ENCODE results near the gene RELCH. TPM values are rescaled to one million over a fixed set of nuclear protein-coding genes. Genes with fewer than 3 reads are reported as not detected.

The RELCH gene
- total RNA-seq, 1 donor from 2014 or later: 32.6 TPM

- Mint-ChIP-seq H3K27ac (no peak overlapping the region), H3K9me3 (no peaks in the 10 kb centered on the region), H3K36me3 (ENCODE audit: low read depth) (peaks cover 14% of the 10 kb centered on the region), H3K4me1 (ENCODE audit: low read depth) (no peaks in the 10 kb centered on the region), H3K4me3 (no peak overlapping the region), H3K27me3 (ENCODE audit: insufficient read depth) (no peaks in the 10 kb centered on the region)
- intact Hi-C loops (cut with micrococcal nuclease): no loop called here
- no peak for DNase-seq (ENCODE audit: low spot score)
These were observed 58.1 kb downstream of the RELCH start for GRCh38 chr18:62245177-62245576.

GRCh38 chr18:62245699-62246098 lies 58.6 kb downstream of the RELCH start:
- Mint-ChIP-seq H3K27me3 (ENCODE audit: insufficient read depth) (no peaks in the 10 kb centered on the region), H3K4me3 (no peak overlapping the region), H3K9me3 (no peaks in the 10 kb centered on the region), H3K36me3 (ENCODE audit: low read depth) (peaks cover 14% of the 10 kb centered on the region), H3K27ac (no peak overlapping the region), H3K4me1 (ENCODE audit: low read depth) (no peaks in the 10 kb centered on the region)
- DNase-seq (ENCODE audit: low spot score): no peak
- intact Hi-C loops (cut with micrococcal nuclease): no loop called here

- H3K27ac Mint-ChIP-seq: no peak overlapping the region
- no peaks in the 10 kb centered on the region for H3K4me1 Mint-ChIP-seq (ENCODE audit: low read depth)
- peaks cover 11% of the 10 kb centered on the region for H3K36me3 Mint-ChIP-seq (ENCODE audit: low read depth)
These were observed 61.3 kb downstream of the RELCH start for GRCh38 chr18:62248313-62248712.

GRCh38 chr18:62249478-62250097 lies 62.5 kb downstream of the RELCH start:
- no peaks in the 10 kb centered on the region for H3K9me3 Mint-ChIP-seq
- H3K27me3 Mint-ChIP-seq (ENCODE audit: insufficient read depth): no peaks in the 10 kb centered on the region
- H3K36me3 Mint-ChIP-seq (ENCODE audit: low read depth): peaks cover 9% of the 10 kb centered on the region
- intact Hi-C loops (cut with micrococcal nuclease): loop anchor here (1.0 kb wide), 2 partner anchors 62 to 66 kb away; partner anchors contain the start of genes PIGN and RELCH
- no peak overlapping the region for H3K27ac Mint-ChIP-seq
- H3K4me3 Mint-ChIP-seq: no peak overlapping the region
- peak; percentile 38 for DNase-seq (ENCODE audit: low spot score)
- no peaks in the 10 kb centered on the region for H3K4me1 Mint-ChIP-seq (ENCODE audit: low read depth)

More at GRCh38 chr18:62248313-62248712, 61.3 kb downstream of the RELCH start:
- no peak for DNase-seq (ENCODE audit: low spot score)
- no peaks in the 10 kb centered on the region for H3K27me3 Mint-ChIP-seq (ENCODE audit: insufficient read depth)
- no peaks in the 10 kb centered on the region for H3K9me3 Mint-ChIP-seq
- no peak overlapping the region for H3K4me3 Mint-ChIP-seq
- intact Hi-C loops (cut with micrococcal nuclease): no loop called here

- Mint-ChIP-seq H3K4me3 (no peak overlapping the region), H3K4me1 (ENCODE audit: low read depth) (no peaks in the 10 kb centered on the region), H3K27ac (no peak overlapping the region), H3K36me3 (ENCODE audit: low read depth) (peaks cover 7% of the 10 kb centered on the region), H3K9me3 (no peaks in the 10 kb centered on the region), H3K27me3 (ENCODE audit: insufficient read depth) (no peaks in the 10 kb centered on the region)
- DNase-seq (ENCODE audit: low spot score): no peak
- intact Hi-C loops (cut with micrococcal nuclease): no loop called here
These were observed 63.4 kb downstream of the RELCH start for GRCh38 chr18:62250475-62250874.

GRCh38 chr18:62258093-62258492 lies 71.0 kb downstream of the RELCH start:
- no peak overlapping the region for H3K4me3 Mint-ChIP-seq
- H3K9me3 Mint-ChIP-seq: no peaks in the 10 kb centered on the region
- H3K27me3 Mint-ChIP-seq (ENCODE audit: insufficient read depth): no peaks in the 10 kb centered on the region
- intact Hi-C loops (cut with micrococcal nuclease): no loop called here
- H3K27ac Mint-ChIP-seq: no peak overlapping the region
- H3K36me3 Mint-ChIP-seq (ENCODE audit: low read depth): peaks cover 35% of the 10 kb centered on the region
- DNase-seq (ENCODE audit: low spot score): no peak
- H3K4me1 Mint-ChIP-seq (ENCODE audit: low read depth): no peaks in the 10 kb centered on the region

GRCh38 chr18:62258616-62259015 lies 71.6 kb downstream of the RELCH start:
- H3K27me3 Mint-ChIP-seq (ENCODE audit: insufficient read depth): no peaks in the 10 kb centered on the region
- intact Hi-C loops (cut with micrococcal nuclease): no loop called here
- no peaks in the 10 kb centered on the region for H3K9me3 Mint-ChIP-seq
- no peak overlapping the region for H3K27ac Mint-ChIP-seq
- H3K4me3 Mint-ChIP-seq: no peak overlapping the region
- no peak for DNase-seq (ENCODE audit: low spot score)
- no peaks in the 10 kb centered on the region for H3K4me1 Mint-ChIP-seq (ENCODE audit: low read depth)
- peaks cover 35% of the 10 kb centered on the region for H3K36me3 Mint-ChIP-seq (ENCODE audit: low read depth)

- DNase-seq (ENCODE audit: low spot score): no peak
- Mint-ChIP-seq H3K4me1 (ENCODE audit: low read depth) (peaks cover 5% of the 10 kb centered on the region), H3K9me3 (no peaks in the 10 kb centered on the region), H3K27ac (no peak overlapping the region), H3K36me3 (ENCODE audit: low read depth) (peaks cover 41% of the 10 kb centered on the region), H3K4me3 (no peak overlapping the region), H3K27me3 (ENCODE audit: insufficient read depth) (no peaks in the 10 kb centered on the region)
- intact Hi-C loops (cut with micrococcal nuclease): no loop called here
These were observed 75.0 kb downstream of the RELCH start for GRCh38 chr18:62262061-62262460.

GRCh38 chr18:62264984-62265383 lies 77.9 kb downstream of the RELCH start:
- peaks cover 5% of the 10 kb centered on the region for H3K4me1 Mint-ChIP-seq (ENCODE audit: low read depth)
- no peaks in the 10 kb centered on the region for H3K9me3 Mint-ChIP-seq
- H3K27me3 Mint-ChIP-seq (ENCODE audit: insufficient read depth): no peaks in the 10 kb centered on the region
- no peak overlapping the region for H3K27ac Mint-ChIP-seq
- peaks cover 29% of the 10 kb centered on the region for H3K36me3 Mint-ChIP-seq (ENCODE audit: low read depth)
- H3K4me3 Mint-ChIP-seq: no peak overlapping the region
- DNase-seq (ENCODE audit: low spot score): no peak
- intact Hi-C loops (cut with micrococcal nuclease): no loop called here

GRCh38 chr18:62277045-62277444 lies 90.0 kb downstream of the RELCH start:
- no peaks in the 10 kb centered on the region for H3K27me3 Mint-ChIP-seq (ENCODE audit: insufficient read depth)
- H3K4me1 Mint-ChIP-seq (ENCODE audit: low read depth): peaks cover 27% of the 10 kb centered on the region
- DNase-seq (ENCODE audit: low spot score): no peak

GRCh38 chr18:62279561-62279960 lies 92.5 kb downstream of the RELCH start:
- Mint-ChIP-seq H3K27me3 (ENCODE audit: insufficient read depth) (no peaks in the 10 kb centered on the region), H3K4me1 (ENCODE audit: low read depth) (peaks cover 32% of the 10 kb centered on the region), H3K27ac (no peak overlapping the region), H3K4me3 (no peak overlapping the region), H3K9me3 (no peaks in the 10 kb centered on the region), H3K36me3 (ENCODE audit: low read depth) (peaks cover 30% of the 10 kb centered on the region)
- intact Hi-C loops (cut with micrococcal nuclease): no loop called here
- no peak for DNase-seq (ENCODE audit: low spot score)

More at GRCh38 chr18:62277045-62277444, 90.0 kb downstream of the RELCH start:
- no peak overlapping the region for H3K27ac Mint-ChIP-seq
- peaks cover 23% of the 10 kb centered on the region for H3K36me3 Mint-ChIP-seq (ENCODE audit: low read depth)
- no peaks in the 10 kb centered on the region for H3K9me3 Mint-ChIP-seq
- intact Hi-C loops (cut with micrococcal nuclease): no loop called here
- no peak overlapping the region for H3K4me3 Mint-ChIP-seq

- Mint-ChIP-seq H3K4me3 (no peak overlapping the region), H3K27ac (no peak overlapping the region), H3K27me3 (ENCODE audit: insufficient read depth) (no peaks in the 10 kb centered on the region), H3K9me3 (no peaks in the 10 kb centered on the region), H3K4me1 (ENCODE audit: low read depth) (peaks cover 32% of the 10 kb centered on the region), H3K36me3 (ENCODE audit: low read depth) (peaks cover 33% of the 10 kb centered on the region)
- intact Hi-C loops (cut with micrococcal nuclease): loop anchor here (2.0 to 5.0 kb wide), 3 partner anchors 47 to 141 kb away; partner anchors contain the start of gene TNFRSF11A
- no peak for DNase-seq (ENCODE audit: low spot score)
These were observed 93.0 kb downstream of the RELCH start for GRCh38 chr18:62280058-62280457.

GRCh38 chr18:62280786-62281185 lies 93.7 kb downstream of the RELCH start:
- Mint-ChIP-seq H3K4me1 (ENCODE audit: low read depth) (peaks cover 39% of the 10 kb centered on the region), H3K36me3 (ENCODE audit: low read depth) (peaks cover 38% of the 10 kb centered on the region), H3K27ac (peak overlapping the region; percentile 32), H3K27me3 (ENCODE audit: insufficient read depth) (no peaks in the 10 kb centered on the region), H3K4me3 (no peak overlapping the region), H3K9me3 (no peaks in the 10 kb centered on the region)
- DNase-seq (ENCODE audit: low spot score): no peak
- intact Hi-C loops (cut with micrococcal nuclease): loop anchor here (1.0 to 5.0 kb wide), 4 partner anchors 7 to 140 kb away; partner anchors contain the start of gene TNFRSF11A
